HL-60 (cell line): Measurements from ENCODE around the gene CAMTA1.

Source experiments
- DNase-seq, 2 experiments: peaks; one replicate each; pipeline ENCODE4 v3.0.0-alpha.2; 2010 to 2020; ENCODE audit warnings: low read depth in 1 of 2, low spot score in 1 of 2
- H3K27ac ChIP-seq: fragments of 250-450 bp; sonication (Bioruptor Pico); replicated peaks from 2 replicates; pipeline ENCODE4 v1.5.1; 2020; ENCODE audit warnings: mild to moderate bottlenecking, moderate library complexity
- H3K27me3 ChIP-seq: fragments of 250-450 bp; sonication (Bioruptor Pico); 2 replicates; pipeline ENCODE4 v1.5.1; 2021; ENCODE audit warnings: mild to moderate bottlenecking, moderate library complexity; ENCODE audit not compliant: insufficient read depth, poor library complexity, severe bottlenecking
- H3K4me3 ChIP-seq: replicated peaks from 2 replicates; pipeline ENCODE4 v1.5.1; 2011; ENCODE audit warnings: mild to moderate bottlenecking, control low read depth, low read length; ENCODE audit not compliant: insufficient read depth
- CTCF ChIP-seq: IDR thresholded peaks from one replicate; pipeline ENCODE4 v1.5.1; 2011; ENCODE audit warnings: low read length, control low read depth, inconsistent platforms; ENCODE audit not compliant: insufficient read depth
- GABPA ChIP-seq: IDR thresholded peaks from 2 replicates; pipeline ENCODE4 v1.6.1; 2012; ENCODE audit warnings: low read depth
- POLR2AphosphoS5 ChIP-seq: IDR thresholded peaks from 2 replicates; pipeline ENCODE4 v1.6.1; 2012; ENCODE audit warnings: low read depth
- REST ChIP-seq: IDR thresholded peaks from 2 replicates; pipeline ENCODE4 v1.6.1; 2012; ENCODE audit warnings: low read depth; ENCODE audit not compliant: insufficient replicate concordance
- SPI1 ChIP-seq: IDR thresholded peaks from 2 replicates; pipeline ENCODE4 v1.6.1; 2012; ENCODE audit warnings: low read depth, mild to moderate bottlenecking, borderline replicate concordance

The CAMTA1 gene

GRCh38 chr1:6753320-6754140 lies 31.7 kb upstream of the CAMTA1 start:
- TF ChIP-seq POLR2AphosphoS5: no peak
- TF ChIP-seq SPI1: no peak
- TF ChIP-seq REST: no peak
- TF ChIP-seq CTCF: no peak
- no peak for TF ChIP-seq GABPA
- no peak for DNase-seq

GRCh38 chr1:6756457-6756856 lies 28.8 kb upstream of the CAMTA1 start:
- no peaks in the 10 kb centered on the region for H3K27me3 ChIP-seq
- TF ChIP-seq CTCF (no peak), REST (no peak), SPI1 (no peak), GABPA (no peak), POLR2AphosphoS5 (no peak)
- no peak overlapping the region for H3K4me3 ChIP-seq
- DNase-seq: no peak
- no peak overlapping the region for H3K27ac ChIP-seq

More at GRCh38 chr1:6753320-6754140, 31.7 kb upstream of the CAMTA1 start:
- Histone ChIP-seq H3K27me3 (no peaks in the 10 kb centered on the region), H3K4me3 (no peak overlapping the region), H3K27ac (no peak overlapping the region)

GRCh38 chr1:6757719-6758435 lies 27.4 kb upstream of the CAMTA1 start:
- Histone ChIP-seq H3K27me3 (no peaks in the 10 kb centered on the region), H3K27ac (no peak overlapping the region), H3K4me3 (no peak overlapping the region)
- no peak for DNase-seq
- TF ChIP-seq REST (no peak), POLR2AphosphoS5 (no peak), GABPA (no peak), SPI1 (no peak), CTCF (no peak)
